HepG2 (cell line): Measurements from ENCODE around the gene RASSF8. TPM values are rescaled to one million over a fixed set of nuclear protein-coding genes. Genes with fewer than 3 reads are reported as not detected.

Experiments used
- ATAC-seq: fragments of 200-7000 bp; cut with Tn5 transposase; 3 replicates; pipeline ENCODE4 v1.9.1; 2020; ENCODE audit warnings: mild to moderate bottlenecking, moderate library complexity
- BruUV-seq: library from RNA; stranded (reverse); fragments of 400-500 nt; replicated peaks from 2 replicates; lab custom pipeline; 2021; lab: Mats Ljungman, UMichigan
- CTCF ChIA-PET: fragments of 300-600 bp; formaldehyde crosslinking; extraction: SDS; loops from one replicate; lab custom pipeline; 2021; ENCODE audit warnings: low total read pairs, inconsistent platforms, low intra/inter-chr PET ratio; lab: Yijun Ruan, JAX
- POLR2A ChIA-PET: fragments of 350-600 bp; sonication (Branson Sonifier 250); formaldehyde crosslinking; loops from one replicate; lab custom pipeline; 2020; ENCODE audit warnings: antibody characterized with exemption, inconsistent platforms; lab: Yijun Ruan, JAX
- DNase-seq: peaks from one replicate; pipeline ENCODE4 v3.0.0-alpha.2; 2015; ENCODE audit warnings: low spot score
- FAIRE-seq: peaks from 3 replicates; lab custom pipeline; 2011; peaks lifted over from hg19 to GRCh38; lab: Jason Lieb, UNC
- H2AFZ ChIP-seq: one replicate; pipeline ENCODE4 v1.6.1; 2011; ENCODE audit warnings: low read length, inconsistent platforms
- H3K27ac ChIP-seq: fragments of 300-600 bp; 3 replicates; pipeline ENCODE4 v1.8.0; 2011; ENCODE audit warnings: mixed run types, mild to moderate bottlenecking, mixed read lengths, low read length, inconsistent platforms; ENCODE audit not compliant: insufficient read depth; ENCODE audit errors: extremely low read length
- H3K27me3 ChIP-seq, 2 experiments: fragments of 200-600 bp in 1 of 2; 2 replicates in 1 of 2; 3 replicates in 1 of 2; pipeline versions ENCODE4 v1.6.0 to v1.8.0; 2011; ENCODE audit warnings: low read length in 2 of 2, mild to moderate bottlenecking in 2 of 2, moderate library complexity in 2 of 2, inconsistent platforms in 1 of 2; ENCODE audit not compliant: insufficient read depth in 2 of 2, control insufficient read depth in 1 of 2
- H3K36me3 ChIP-seq, 2 experiments: fragments of 200-600 bp in 1 of 2; replicated peaks in 1 of 2; 2 replicates in 1 of 2; 3 replicates in 1 of 2; pipeline versions ENCODE4 v1.5.1 to v1.8.0; 2011; ENCODE audit warnings: low read length in 2 of 2, inconsistent platforms in 1 of 2; ENCODE audit not compliant: insufficient read depth in 2 of 2, control insufficient read depth in 1 of 2
- H3K4me1 ChIP-seq: 2 replicates; pipeline ENCODE4 v1.5.1; 2012; ENCODE audit warnings: low read length, inconsistent platforms; ENCODE audit not compliant: insufficient read depth
- H3K4me2 ChIP-seq: 2 replicates; pipeline ENCODE4 v1.6.0; 2011; ENCODE audit warnings: low read depth, low read length, inconsistent platforms
- H3K4me3 ChIP-seq, 3 experiments: fragments of 200-600 bp in 1 of 3; sonication (generic), shearing (Covaris generic) in 1 of 3; replicated peaks in 1 of 3; 2 replicates each; pipeline ENCODE4 v1.5.1; 2011 to 2016; ENCODE audit warnings: low read length in 3 of 3, inconsistent platforms in 2 of 3, low read depth in 2 of 3, mild to moderate bottlenecking in 2 of 3, control low read depth in 1 of 3, mixed read lengths in 1 of 3; ENCODE audit not compliant: insufficient read depth in 1 of 3
- H3K79me2 ChIP-seq: one replicate; pipeline ENCODE4 v1.6.1; 2011; ENCODE audit warnings: low read length, inconsistent platforms; ENCODE audit not compliant: insufficient read depth
- H3K9ac ChIP-seq: 2 replicates; pipeline ENCODE4 v1.6.0; 2011; ENCODE audit warnings: mild to moderate bottlenecking, low read depth, low read length, inconsistent platforms; ENCODE audit not compliant: insufficient read depth
- H3K9me3 ChIP-seq: 2 replicates; pipeline ENCODE4 v1.5.1; 2012; ENCODE audit warnings: mild to moderate bottlenecking, low read length
- H4K20me1 ChIP-seq: 2 replicates; pipeline ENCODE4 v1.6.0; 2011; ENCODE audit warnings: inconsistent platforms, mild to moderate bottlenecking, low read length, moderate library complexity; ENCODE audit not compliant: insufficient read depth
- CHD2 ChIP-seq: IDR thresholded peaks from 2 replicates; pipeline ENCODE4 v1.6.1; 2011; ENCODE audit warnings: low read depth, low read length, improper control_type of control experiment
- GABPB1 ChIP-seq: IDR thresholded peaks from 2 replicates; pipeline ENCODE4 v1.6.1; 2016; ENCODE audit warnings: mild to moderate bottlenecking, missing genetic modification reagents, moderate library complexity, missing compliant biosample characterization
- HOXA5 ChIP-seq: sonication (generic); formaldehyde crosslinking; IDR thresholded peaks from 2 replicates; pipeline ENCODE4 v1.4.0; 2020; ENCODE audit warnings: missing genetic modification reagents
- SALL2 ChIP-seq: sonication (generic); formaldehyde crosslinking; IDR thresholded peaks from 2 replicates; pipeline ENCODE4 v1.8.1; 2023; ENCODE audit warnings: mild to moderate bottlenecking, missing genetic modification reagents, inconsistent platforms
- ZC3H13 ChIP-seq: sonication (generic); formaldehyde crosslinking; IDR thresholded peaks from 2 replicates; pipeline ENCODE4 v1.8.1; 2023; ENCODE audit warnings: mild to moderate bottlenecking, missing genetic modification reagents, moderate library complexity
- ZNF292 ChIP-seq: sonication (generic); formaldehyde crosslinking; IDR thresholded peaks from 2 replicates; pipeline ENCODE4 v1.8.1; 2022; ENCODE audit warnings: mild to moderate bottlenecking, low read depth, missing genetic modification reagents, borderline replicate concordance
- ZNF329 ChIP-seq: sonication (generic); formaldehyde crosslinking; IDR thresholded peaks from 2 replicates; pipeline ENCODE4 v1.9.0; 2021; ENCODE audit warnings: low read depth, mild to moderate bottlenecking, missing genetic modification reagents
- ZNF713 ChIP-seq: sonication (generic); formaldehyde crosslinking; IDR thresholded peaks from 2 replicates; pipeline ENCODE4 v1.4.0; 2020; ENCODE audit warnings: mild to moderate bottlenecking, missing genetic modification reagents
- WGBS: methylation state at CpG from one replicate; pipeline ENCODE4 v1.1.6; 2017; ENCODE audit warnings: low lambda C conversion rate; 5-methylcytosine and 5-hydroxymethylcytosine counted together
- in situ Hi-C: cut with HindIII; loops from 2 replicates; pipeline ENCODE4 v1.10.0; 2017; ENCODE audit warnings: low pct_unique_long_range_greater_than_20kb; ENCODE audit not compliant: extremely low pct_ligation_motif_present
- intact Hi-C: fragments of 100-400 bp; cut with micrococcal nuclease; formaldehyde crosslinking; loops from one replicate; pipeline ENCODE4 v1.10.0; 2022; ENCODE audit not compliant: unreplicated experiment
- polyA plus RNA-seq, 8 experiments: library from polyadenylated mRNA; depleted of rRNA in 3 of 8; stranded (reverse) in 7 of 8; unstranded in 1 of 8; fragments of >200 nt; fragmentation: Illumina TruSeq in 4 of 8; extraction: Trizol in 4 of 8; gene quantifications; 2 replicates each; pipeline versions ENCODE4 v1.2.1 to v1.2.3, GENCODE V29; 2011 to 2016; ENCODE audit warnings: low read depth in 4 of 8, missing spikeins in 1 of 8, mixed read lengths in 1 of 8; ENCODE audit not compliant: insufficient read depth in 1 of 8
- total RNA-seq, 5 experiments: library from RNA; depleted of rRNA; stranded (reverse); fragments of >200 nt; fragmentation: Illumina TruSeq; extraction: Trizol; gene quantifications; 2 replicates each; pipeline ENCODE4 v1.2.3, GENCODE V29; 2016; ENCODE audit warnings: low read depth in 1 of 5
- TF ChIP-seq, protein P1 (sequence below): IDR thresholded peaks from 2 replicates; pipeline ENCODE4 v1.6.1; 2016; ENCODE audit warnings: low read depth
- TF ChIP-seq, protein P2 (sequence below): sonication (generic); formaldehyde crosslinking; IDR thresholded peaks from one replicate; pipeline ENCODE4 v1.5.1; 2020; ENCODE audit warnings: mild to moderate bottlenecking, missing genetic modification reagents; ENCODE audit errors: not compliant biosample characterization

The RASSF8 gene
- total and polyA plus RNA-seq, 2 of the 13 experiments (the other 11 are each of a cell fraction or from before 2014, with no cell fraction given), result 0.82 to 9.2 TPM

DNA sequence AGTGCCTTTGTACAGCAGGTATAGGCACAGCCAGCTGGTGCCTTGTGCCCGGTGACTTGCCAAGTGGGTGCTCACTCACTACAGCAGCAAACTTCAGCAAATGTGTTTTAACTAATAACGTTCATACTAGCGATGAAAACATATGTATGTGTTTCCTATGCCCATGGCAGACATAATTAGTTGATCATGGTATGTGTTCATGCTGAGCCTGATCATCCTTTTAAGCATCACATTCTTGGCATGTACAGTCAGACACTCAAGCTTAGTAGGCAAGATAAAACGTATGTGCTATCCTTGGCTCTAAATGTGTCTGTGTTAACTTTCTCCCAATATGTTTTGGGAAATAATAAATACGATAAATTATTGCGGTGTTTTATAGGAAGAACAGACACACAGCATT is 55.6 kb downstream of the RASSF8 start:
- no peak for ATAC-seq
- in situ Hi-C loops, result no loop called here
- no peaks in the 10 kb centered on the region; a peak in 1 of 5 replicates for H3K27me3 ChIP-seq
- TF ChIP-seq, protein P1, sequence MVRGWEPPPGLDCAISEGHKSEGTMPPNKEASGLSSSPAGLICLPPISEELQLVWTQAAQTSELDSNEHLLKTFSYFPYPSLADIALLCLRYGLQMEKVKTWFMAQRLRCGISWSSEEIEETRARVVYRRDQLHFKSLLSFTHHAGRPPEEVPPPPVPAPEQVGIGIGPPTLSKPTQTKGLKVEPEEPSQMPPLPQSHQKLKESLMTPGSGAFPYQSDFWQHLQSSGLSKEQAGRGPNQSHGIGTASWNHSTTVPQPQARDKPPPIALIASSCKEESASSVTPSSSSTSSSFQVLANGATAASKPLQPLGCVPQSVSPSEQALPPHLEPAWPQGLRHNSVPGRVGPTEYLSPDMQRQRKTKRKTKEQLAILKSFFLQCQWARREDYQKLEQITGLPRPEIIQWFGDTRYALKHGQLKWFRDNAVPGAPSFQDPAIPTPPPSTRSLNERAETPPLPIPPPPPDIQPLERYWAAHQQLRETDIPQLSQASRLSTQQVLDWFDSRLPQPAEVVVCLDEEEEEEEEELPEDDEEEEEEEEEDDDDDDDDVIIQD (CRISPR knock-in tag), result no peak
- no peak for TF ChIP-seq SALL2 (CRISPR knock-in tag)
- no peak for TF ChIP-seq HOXA5
- no peak for TF ChIP-seq ZNF713 (CRISPR knock-in tag)
- no peak for TF ChIP-seq ZNF329
- TF ChIP-seq CHD2, result no peak
- no peak for TF ChIP-seq ZNF292 (CRISPR knock-in tag)
- TF ChIP-seq, all 625 proteins: peak for 0
- POLR2A ChIA-PET, result no interaction called here
- 46% methylated on average over 6 of the region's 6 CpGs for WGBS
- no peaks in the 10 kb centered on the region for H4K20me1 ChIP-seq
- no peaks in the 10 kb centered on the region for H3K36me3 ChIP-seq
- H3K4me3 ChIP-seq, result no peak overlapping the region
- H3K9ac ChIP-seq, result no peak overlapping the region
- no TSS peak for BruUV-seq
- H3K4me1 ChIP-seq, result no peaks in the 10 kb centered on the region
- CTCF ChIA-PET, result no interaction called here
- DNase-seq, result no peak
- intact Hi-C loops, result no loop called here
- H3K27ac ChIP-seq, result no peak overlapping the region
- no peak for FAIRE-seq
- no peaks in the 10 kb centered on the region for H3K9me3 ChIP-seq
- H2AFZ ChIP-seq, result no peak overlapping the region
- H3K4me2 ChIP-seq, result no peak overlapping the region
- H3K79me2 ChIP-seq, result no peaks in the 10 kb centered on the region

DNA sequence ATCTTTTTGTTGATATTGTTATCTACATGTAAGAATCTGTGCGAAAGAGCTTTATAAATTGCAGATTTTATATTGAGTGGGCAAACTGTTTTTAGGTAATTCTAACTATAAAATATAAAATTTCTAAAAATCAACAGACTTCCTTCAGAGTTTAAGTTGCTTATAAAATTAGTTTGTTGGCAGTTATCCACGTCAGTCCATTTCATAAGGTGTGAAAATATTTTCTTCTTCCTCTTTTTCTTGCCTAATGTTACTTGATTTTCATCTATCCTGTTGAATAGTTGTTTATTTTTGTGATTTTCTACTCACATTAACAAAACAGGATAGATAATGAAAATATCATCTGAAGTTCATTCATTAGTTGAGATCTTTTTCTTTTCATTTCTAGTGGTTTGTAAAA is 58.0 kb downstream of the RASSF8 start:
- POLR2A ChIA-PET, result no interaction called here
- BruUV-seq, result no TSS peak
- TF ChIP-seq, protein P2, sequence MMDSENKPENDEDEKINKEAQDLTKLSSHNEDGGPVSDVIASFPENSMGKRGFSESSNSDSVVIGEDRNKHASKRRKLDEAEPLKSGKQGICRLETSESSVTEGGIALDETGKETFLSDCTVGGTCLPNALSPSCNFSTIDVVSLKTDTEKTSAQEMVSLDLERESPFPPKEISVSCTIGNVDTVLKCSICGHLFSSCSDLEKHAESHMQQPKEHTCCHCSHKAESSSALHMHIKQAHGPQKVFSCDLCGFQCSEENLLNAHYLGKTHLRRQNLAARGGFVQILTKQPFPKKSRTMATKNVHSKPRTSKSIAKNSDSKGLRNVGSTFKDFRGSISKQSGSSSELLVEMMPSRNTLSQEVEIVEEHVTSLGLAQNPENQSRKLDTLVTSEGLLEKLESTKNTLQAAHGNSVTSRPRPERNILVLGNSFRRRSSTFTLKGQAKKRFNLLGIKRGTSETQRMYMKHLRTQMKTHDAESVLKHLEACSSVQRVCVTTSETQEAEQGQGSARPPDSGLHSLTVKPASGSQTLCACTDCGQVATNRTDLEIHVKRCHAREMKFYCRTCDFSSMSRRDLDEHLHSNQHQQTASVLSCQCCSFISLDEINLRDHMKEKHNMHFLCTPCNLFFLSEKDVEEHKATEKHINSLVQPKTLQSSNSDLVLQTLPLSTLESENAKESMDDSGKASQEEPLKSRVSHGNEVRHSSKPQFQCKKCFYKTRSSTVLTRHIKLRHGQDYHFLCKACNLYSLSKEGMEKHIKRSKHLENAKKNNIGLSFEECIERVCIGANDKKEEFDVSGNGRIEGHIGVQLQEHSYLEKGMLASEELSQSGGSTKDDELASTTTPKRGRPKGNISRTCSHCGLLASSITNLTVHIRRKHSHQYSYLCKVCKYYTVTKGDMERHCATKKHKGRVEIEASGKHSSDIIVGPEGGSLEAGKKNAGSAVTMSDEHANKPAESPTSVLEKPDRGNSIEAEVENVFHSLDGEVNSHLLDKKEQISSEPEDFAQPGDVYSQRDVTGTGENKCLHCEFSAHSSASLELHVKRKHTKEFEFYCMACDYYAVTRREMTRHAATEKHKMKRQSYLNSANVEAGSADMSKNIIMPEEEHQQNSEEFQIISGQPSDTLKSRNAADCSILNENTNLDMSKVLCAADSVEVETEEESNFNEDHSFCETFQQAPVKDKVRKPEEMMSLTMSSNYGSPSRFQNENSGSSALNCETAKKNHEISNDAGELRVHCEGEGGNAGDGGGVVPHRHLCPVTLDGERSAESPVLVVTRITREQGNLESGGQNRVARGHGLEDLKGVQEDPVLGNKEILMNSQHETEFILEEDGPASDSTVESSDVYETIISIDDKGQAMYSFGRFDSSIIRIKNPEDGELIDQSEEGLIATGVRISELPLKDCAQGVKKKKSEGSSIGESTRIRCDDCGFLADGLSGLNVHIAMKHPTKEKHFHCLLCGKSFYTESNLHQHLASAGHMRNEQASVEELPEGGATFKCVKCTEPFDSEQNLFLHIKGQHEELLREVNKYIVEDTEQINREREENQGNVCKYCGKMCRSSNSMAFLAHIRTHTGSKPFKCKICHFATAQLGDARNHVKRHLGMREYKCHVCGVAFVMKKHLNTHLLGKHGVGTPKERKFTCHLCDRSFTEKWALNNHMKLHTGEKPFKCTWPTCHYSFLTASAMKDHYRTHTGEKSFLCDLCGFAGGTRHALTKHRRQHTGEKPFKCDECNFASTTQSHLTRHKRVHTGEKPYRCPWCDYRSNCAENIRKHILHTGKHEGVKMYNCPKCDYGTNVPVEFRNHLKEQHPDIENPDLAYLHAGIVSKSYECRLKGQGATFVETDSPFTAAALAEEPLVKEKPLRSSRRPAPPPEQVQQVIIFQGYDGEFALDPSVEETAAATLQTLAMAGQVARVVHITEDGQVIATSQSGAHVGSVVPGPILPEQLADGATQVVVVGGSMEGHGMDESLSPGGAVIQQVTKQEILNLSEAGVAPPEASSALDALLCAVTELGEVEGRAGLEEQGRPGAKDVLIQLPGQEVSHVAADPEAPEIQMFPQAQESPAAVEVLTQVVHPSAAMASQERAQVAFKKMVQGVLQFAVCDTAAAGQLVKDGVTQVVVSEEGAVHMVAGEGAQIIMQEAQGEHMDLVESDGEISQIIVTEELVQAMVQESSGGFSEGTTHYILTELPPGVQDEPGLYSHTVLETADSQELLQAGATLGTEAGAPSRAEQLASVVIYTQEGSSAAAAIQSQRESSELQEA, result no peak
- TF ChIP-seq ZC3H13 (CRISPR knock-in tag) (no peak), GABPB1 (no peak)

More for the DNA sequence above, 58.0 kb downstream of the RASSF8 start:
- H3K27ac ChIP-seq, result no peak overlapping the region
- no peaks in the 10 kb centered on the region; a peak in 1 of 5 replicates for H3K27me3 ChIP-seq
- CTCF ChIA-PET, result interaction anchor here (2.4 kb wide), 1 partner anchor 581 kb away, joined by 10 read pairs; no protein-coding TSS in a partner anchor
- no peak overlapping the region for H3K4me3 ChIP-seq
- DNase-seq, result no peak
- no peak for FAIRE-seq
- H2AFZ ChIP-seq, result no peak overlapping the region
- H4K20me1 ChIP-seq, result no peaks in the 10 kb centered on the region
- no peaks in the 10 kb centered on the region for H3K4me1 ChIP-seq
- no peaks in the 10 kb centered on the region for H3K36me3 ChIP-seq
- H3K9me3 ChIP-seq, result no peaks in the 10 kb centered on the region
- no peaks in the 10 kb centered on the region for H3K79me2 ChIP-seq
- no peak overlapping the region for H3K4me2 ChIP-seq
- WGBS, result 51% methylated on average over 2 of the region's 2 CpGs
- intact Hi-C loops, result no loop called here
- in situ Hi-C loops, result no loop called here
- no peak overlapping the region for H3K9ac ChIP-seq
- ATAC-seq, result no peak
